ENCODE measurements around the gene WDFY3.
"Not testable (repeated sequence)": the region's sequence is repeated elsewhere in the genome, so short reads cannot be mapped to it uniquely, and the experiment has no call there.

The WDFY3 gene

GRCh38 chr4:84857296-84857695, 109.2 kb downstream of the WDFY3 start:
- DNase-seq (ENCODE audit: low read depth), result no peak

DNA sequence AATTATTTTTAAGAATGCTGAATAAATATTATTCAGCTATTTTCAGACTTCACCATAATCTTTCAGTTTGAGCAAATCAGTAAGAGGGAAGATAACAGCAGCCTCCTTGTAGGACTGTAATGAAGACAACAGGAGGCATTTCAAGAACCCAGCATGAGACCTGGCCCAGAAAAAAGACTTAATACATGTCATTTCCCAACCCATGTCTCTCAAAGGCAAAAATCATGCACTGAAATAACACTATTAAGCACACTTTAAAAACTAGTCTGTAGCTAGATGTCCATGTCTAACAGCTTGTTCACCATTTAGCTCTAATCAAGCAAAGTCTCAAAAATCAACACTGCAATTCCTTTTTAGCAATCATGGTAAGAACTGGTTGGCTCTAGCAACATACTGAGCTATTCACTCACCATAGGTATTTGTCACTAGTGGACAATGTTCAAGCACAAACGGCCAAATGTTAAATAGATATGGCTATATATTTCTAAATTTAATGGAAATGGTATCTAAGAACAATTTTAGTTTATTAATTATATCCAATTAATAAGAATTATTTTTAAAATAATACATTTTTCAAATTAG, 109.9 kb downstream of the WDFY3 start:
- no peak for DNase-seq (ENCODE audit: low read depth)

DNA sequence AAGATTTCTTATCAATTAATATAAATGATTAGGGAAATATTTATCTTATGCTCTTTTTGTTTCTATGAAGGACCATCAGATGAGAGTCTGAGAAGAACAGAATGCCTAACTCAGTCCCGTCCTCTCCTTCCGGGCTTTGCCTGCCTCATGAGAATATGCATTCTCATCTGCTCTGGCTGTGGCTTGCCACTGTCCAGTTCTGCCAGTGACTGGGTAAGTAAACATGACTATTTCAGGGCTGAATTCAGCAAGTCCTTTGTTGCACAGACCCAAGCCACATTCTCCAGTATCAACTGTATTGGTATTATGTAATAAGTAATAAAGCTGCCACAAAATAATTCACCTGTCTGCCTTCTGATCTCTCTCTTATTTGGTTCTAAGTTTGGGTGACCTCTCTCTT, 110.7 kb downstream of the WDFY3 start:
- DNase-seq (ENCODE audit: low read depth), result no peak

GRCh38 chr4:84852081-84852480, 114.4 kb downstream of the WDFY3 start:
- no peak for DNase-seq (ENCODE audit: low read depth)

- DNase-seq (ENCODE audit: low read depth), result no peak
Measured at GRCh38 chr4:84849051-84849640, 117.3 kb downstream of the WDFY3 start.

DNA sequence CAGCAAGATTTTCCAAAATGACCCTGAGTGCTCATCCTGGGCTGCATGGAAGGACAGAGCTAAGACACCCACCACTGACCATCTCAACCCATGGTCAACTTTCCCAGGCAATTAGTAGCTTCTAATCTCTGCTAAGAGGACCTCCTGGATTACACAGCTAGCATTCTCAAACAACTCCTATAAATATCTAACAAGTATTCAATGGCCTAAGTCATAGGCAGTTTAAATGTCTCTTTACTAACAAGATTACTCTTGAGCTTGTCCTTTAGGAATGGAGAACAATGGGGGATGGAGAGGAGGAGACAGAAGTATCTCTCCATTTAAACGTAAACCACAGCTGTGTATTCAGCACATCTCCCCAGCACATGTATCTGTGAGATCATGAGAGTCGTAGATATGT, 118.1 kb downstream of the WDFY3 start:
- DNase-seq (ENCODE audit: low read depth), result no peak

- no peak for DNase-seq (ENCODE audit: low read depth)
Measured at GRCh38 chr4:84847978-84848377, 118.5 kb downstream of the WDFY3 start.

- DNase-seq (ENCODE audit: low read depth), result no peak
Measured at GRCh38 chr4:84846985-84847384, 119.5 kb downstream of the WDFY3 start.

GRCh38 chr4:84841435-84841834, 125.1 kb downstream of the WDFY3 start:
- no peak for DNase-seq (ENCODE audit: low read depth)

DNA sequence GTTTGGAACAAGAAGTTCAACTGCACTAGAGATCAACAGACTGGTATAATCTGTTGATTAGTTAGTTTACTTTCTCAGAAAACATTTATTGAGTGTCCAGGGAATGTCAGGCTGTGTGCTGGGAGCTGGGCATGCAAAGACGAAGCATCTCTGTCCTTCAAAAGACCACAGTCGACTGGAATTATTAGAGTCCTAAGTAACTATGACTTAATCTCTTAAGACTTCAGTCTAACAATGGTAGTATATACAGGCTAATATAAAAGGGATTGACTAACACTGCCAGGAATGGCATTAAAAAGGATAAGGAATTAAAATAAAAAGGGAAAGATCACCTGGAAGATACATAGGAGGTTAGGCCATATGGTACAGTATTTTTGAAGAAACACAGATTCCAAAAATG, 128.7 kb downstream of the WDFY3 start:
- no peak for DNase-seq (ENCODE audit: low read depth)

GRCh38 chr4:84829633-84830032, 136.9 kb downstream of the WDFY3 start:
- not testable (repeated sequence) for DNase-seq (ENCODE audit: low read depth)

DNA sequence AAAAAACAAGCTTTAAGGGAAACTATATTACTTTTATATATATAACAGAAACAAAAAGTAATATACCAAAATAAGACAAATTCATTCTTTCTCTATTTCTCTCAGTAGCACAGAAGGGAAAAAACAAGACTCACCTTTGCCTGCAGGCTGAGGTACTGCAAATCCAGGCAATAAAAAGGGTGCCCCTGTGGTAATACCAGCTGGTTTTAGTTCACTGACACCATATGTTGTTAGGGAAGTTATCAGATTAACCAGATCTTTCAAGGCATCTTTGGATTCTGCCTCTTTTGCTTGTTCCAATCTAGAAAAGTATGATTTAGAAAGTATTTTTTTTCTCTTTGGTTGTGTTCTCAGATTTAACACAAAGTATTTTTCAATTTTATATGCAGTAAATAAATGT, 139.8 kb downstream of the WDFY3 start:
- DNase-seq (ENCODE audit: low read depth), result no peak

DNA sequence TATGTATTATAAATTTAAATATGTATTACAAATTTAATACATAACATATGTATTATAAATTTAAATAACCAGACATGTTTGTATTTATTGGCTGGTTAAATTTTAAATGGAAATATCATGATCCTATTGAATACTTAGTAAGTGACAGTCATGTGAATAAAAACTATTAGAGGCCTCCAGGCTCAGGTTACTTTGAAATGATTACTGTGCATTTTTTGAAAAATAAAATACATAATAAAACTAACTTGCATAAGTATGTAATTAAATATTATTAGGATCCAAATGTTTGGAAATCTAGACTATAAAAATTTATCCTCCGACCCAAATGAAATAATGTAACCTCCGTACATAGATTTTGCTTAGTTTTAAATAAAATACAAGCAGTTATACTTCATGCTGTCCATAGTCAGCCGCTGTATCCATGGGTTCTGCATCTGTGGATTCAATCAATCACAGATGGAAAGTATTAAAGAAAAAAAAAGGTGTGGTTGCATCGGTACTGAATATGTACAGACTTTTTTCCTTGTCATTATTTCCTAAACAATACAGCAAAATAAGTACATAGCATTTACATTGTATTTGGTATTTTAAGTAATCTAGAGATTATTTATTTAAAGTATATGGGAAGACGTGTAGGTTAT, 140.7 kb downstream of the WDFY3 start:
- no peak for DNase-seq (ENCODE audit: low read depth)

GRCh38 chr4:84821064-84821463, 145.4 kb downstream of the WDFY3 start:
- DNase-seq (ENCODE audit: low read depth), result no peak

DNA sequence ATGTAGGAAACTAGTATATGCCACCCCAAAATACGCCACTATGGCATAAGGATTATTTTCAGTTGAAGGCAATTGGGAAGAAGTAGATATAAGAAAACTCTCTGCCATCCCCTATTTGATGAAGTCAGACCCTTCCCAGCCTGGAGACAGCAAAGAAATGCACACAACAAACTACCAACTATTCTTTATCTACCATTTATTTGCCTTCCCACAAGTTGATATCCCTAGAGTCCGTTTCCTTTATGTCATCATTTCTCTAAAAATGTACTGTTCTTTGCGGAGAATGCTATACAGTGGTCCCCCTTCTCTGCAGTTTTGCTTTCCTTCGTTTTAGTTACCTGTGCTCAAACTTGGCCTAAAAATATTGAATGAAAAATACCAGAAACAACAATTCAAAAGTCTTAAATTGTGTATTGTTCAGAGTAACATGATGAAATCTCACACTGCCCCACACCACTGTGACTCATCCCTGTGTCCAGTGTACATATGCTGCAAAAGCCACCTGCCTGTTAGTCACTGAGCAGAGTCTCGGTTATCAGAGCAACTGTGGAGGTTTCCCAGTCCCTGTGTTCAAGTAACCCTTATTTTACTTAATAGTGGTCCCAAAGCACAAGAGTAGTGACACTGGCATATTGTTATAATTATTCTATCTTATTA, 152.3 kb downstream of the WDFY3 start:
- no peak for DNase-seq (ENCODE audit: low read depth)

GRCh38 chr4:84809946-84810345, 156.5 kb downstream of the WDFY3 start:
- DNase-seq (ENCODE audit: low read depth), result no peak

GRCh38 chr4:84808332-84808731, 158.2 kb downstream of the WDFY3 start:
- DNase-seq (ENCODE audit: low read depth), result no peak

GRCh38 chr4:84806541-84806940, 159.9 kb downstream of the WDFY3 start:
- DNase-seq (ENCODE audit: low read depth), result not testable (repeated sequence)

GRCh38 chr4:84804136-84804535, 162.4 kb downstream of the WDFY3 start:
- no peak for DNase-seq (ENCODE audit: low read depth)

GRCh38 chr4:84803720-84804119, 162.8 kb downstream of the WDFY3 start:
- no peak for DNase-seq (ENCODE audit: low read depth)

DNA sequence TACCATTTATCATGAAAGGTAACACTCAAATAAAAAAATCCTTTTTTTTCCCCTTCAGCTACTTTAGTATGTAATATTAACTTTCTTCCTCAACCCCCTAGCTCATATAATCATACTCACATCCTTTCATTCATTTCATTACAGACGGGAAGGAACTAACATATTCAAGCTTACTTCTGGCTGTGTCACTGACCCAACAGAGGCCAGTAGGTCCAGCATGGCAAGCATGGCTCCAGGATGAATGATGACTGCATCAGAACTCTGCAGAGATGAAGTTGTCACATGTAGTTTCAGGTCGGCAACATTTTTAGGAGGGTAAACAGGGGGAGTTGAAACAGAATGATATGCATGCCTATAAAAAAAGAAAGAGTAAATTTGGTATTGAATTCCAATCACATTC, 163.4 kb downstream of the WDFY3 start:
- DNase-seq (ENCODE audit: low read depth), result no peak

DNA sequence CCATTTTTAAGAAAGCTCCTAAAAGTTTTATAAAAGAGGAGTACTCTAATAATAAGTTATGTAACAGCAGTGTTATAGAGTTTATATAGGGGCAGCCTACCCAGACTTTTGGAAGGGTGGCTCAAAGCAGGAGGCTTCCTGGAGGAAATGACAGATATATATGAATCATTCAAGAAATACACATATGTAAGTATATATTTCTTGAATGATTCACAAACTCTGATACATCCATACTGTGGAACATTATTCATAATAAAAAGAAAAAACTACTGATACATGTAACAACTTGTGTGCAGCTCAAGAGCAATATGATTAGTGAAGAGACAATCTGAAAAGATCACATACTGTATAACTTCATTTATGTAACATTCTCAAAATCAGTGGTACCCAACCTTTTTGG, 166.2 kb downstream of the WDFY3 start:
- no peak for DNase-seq (ENCODE audit: low read depth)

DNA sequence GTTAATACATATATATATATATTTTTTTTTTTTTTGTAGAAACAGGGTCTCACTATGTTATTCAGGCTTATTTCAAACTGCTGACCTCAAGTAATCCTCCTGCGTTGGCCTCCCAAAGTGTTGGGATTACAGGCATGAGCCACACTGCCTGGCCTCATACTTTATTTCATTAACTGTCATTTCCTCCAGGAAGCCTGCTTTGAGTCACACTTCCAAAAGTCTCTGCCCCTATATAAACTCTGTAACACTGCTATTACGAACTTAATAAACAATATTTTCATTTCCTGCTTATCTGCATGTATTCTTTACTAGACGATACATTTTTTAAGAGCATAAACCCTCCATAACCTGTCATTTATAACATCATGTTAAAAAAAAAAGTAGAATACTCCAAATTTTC, 167.2 kb downstream of the WDFY3 start:
- no peak for DNase-seq (ENCODE audit: low read depth)
